NB4 (cell line): Measurements from ENCODE around the gene AMPH.

ENCODE experiments used
- CTCF ChIP-seq: IDR thresholded peaks from one replicate; pipeline ENCODE4 v1.5.1; 2012; ENCODE audit warnings: low read depth, low read length
- MYC ChIP-seq: IDR thresholded peaks from 2 replicates; pipeline ENCODE4 v1.6.1; 2011; ENCODE audit warnings: low read depth, low read length
- POLR2A ChIP-seq: IDR thresholded peaks from 2 replicates; pipeline ENCODE4 v1.6.1; 2011; ENCODE audit warnings: mild to moderate bottlenecking; ENCODE audit not compliant: insufficient read length; ENCODE audit errors: extremely low read depth

GRCh38 chr7:38375453-38375852, 255.7 kb downstream of the AMPH start:
- no peak for TF ChIP-seq POLR2A
- no peak for TF ChIP-seq CTCF
- no peak for TF ChIP-seq MYC
